Right renal pelvis (tissue), 4 donors: ENCODE measurements around the gene NBPF3. TPM values are rescaled to one million over a fixed set of nuclear protein-coding genes. Genes with fewer than 3 reads are reported as not detected.

Experiments
- DNase-seq, 4 donors: peaks; one replicate each; pipeline ENCODE4 v3.0.0-alpha.2; 2013; ENCODE audit warnings: low read depth in 4 of 4, low spot score in 3 of 4, missing footprints in 1 of 4
- polyA plus RNA-seq, 4 donors: library from polyadenylated mRNA; unstranded; fragments of 120-200 nt; gene quantifications; one replicate each; pipeline ENCODE4 v1.2.1, GENCODE V29; 2013; ENCODE audit not compliant: insufficient read length in 4 of 4

Gene NBPF3
- polyA plus RNA-seq, 4 donors = 12.8 to 24.3 (median 16.8) TPM

DNA sequence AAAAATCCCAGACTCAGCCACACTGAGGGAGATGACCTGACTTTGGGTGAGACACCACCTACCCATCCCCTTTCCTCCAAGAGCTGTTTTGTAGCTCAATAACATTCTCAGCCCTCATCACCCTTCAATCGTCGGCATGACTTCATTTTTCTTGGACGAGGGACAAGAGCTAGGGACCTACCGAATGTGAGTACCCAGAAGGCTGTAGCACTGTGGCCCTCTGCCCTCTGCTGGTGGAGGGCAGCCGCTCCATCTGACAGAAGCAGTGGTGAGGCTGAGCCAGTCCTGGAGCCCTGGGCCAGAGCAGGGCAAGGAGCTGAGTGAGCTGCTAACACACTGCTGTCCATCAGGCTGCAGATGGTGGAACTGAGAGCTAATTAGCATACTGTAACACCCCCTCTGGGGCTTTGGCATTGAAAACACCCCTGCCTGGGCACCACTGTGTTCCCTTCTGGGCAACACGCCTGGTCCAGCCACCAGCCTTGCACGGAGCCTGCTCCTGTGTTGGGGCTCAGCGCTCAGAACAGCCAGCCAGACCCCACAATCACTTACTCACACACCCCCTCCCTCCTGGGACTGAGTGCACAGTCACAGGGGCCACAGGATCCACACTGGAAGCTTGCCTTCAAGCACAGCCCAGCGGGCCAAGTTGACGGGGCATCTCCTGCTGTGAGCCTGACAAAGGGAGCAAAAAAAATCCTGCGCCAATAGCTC, 51.0 kb downstream of the NBPF3 start:
- no peak for DNase-seq

DNA sequence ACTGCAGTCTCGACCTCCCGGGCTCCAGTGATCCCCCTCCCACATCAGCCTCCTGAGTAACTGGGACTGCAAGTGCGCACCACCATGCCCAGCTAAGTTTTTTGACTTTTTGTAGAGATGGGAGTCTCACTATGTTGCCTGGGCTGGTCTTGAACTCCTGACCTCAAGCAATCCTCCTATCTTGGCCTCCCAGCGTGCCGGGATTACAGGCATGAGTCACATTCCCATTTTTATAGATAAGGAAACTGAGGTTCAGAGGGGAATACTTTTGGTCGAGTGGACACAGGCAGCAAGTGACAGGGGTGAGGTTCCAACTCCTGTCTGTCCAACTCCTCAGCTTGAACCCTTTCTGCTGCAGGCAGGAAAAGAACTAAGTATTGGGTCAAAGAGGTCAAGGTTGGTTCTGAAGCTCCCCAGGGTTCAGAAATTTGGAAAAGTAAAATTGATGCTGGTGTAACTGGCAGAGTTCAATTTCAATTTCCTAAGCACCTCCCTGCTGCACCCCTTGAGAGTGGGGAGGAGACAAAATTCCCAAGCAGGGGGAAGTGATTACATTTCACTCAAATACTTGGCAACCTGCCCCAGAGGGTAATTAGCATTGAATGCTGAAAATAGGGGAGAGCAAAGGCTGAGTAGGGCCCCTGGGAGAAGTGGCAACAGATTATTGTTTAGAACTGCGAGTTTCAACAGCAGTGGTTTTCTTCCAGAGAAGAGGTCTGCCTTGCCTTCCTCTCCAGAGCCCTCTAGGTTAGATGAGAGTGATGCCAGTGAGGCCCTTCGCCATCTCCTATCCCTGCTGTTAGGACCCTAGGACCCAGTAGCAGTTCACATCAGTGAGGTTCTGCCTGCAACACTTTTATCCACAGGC, 51.8 kb downstream of the NBPF3 start:
- DNase-seq = peak in 2 of 4 donors; percentile 43 to 44

DNA sequence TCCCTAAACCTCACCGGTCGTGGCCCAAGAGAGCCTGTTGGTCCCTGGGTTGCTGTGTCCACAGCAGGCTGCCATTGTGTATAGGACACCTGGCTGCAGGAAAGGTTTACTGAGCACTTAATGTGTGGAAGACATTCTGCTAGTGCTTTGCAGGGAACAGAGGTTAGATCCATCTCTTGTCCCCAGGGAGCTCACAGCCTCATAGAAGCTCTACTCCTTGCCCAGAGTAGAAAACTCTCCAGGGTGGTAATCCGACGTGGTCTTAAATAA, 52.4 kb downstream of the NBPF3 start:
- no peak for DNase-seq

DNA sequence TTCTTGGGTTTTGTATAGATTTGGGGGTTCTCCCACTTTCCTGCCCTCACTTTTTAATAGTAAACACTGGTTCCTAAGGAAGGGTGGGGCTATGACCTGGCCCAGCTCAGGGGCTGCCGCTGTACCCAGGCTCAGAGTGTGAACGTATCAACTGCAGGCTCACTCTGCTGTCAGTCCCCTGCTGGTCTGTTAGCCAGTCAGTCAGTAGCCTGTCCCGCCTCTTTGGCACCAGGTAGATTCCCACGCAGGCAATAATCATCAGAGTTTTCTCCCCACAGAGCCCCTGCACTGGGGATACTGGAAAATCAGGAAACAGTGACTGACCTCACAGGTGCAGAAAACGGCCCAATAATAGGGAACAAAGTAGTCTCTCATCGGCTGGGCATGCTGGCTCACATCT, 54.3 kb downstream of the NBPF3 start:
- no peak for DNase-seq

DNA sequence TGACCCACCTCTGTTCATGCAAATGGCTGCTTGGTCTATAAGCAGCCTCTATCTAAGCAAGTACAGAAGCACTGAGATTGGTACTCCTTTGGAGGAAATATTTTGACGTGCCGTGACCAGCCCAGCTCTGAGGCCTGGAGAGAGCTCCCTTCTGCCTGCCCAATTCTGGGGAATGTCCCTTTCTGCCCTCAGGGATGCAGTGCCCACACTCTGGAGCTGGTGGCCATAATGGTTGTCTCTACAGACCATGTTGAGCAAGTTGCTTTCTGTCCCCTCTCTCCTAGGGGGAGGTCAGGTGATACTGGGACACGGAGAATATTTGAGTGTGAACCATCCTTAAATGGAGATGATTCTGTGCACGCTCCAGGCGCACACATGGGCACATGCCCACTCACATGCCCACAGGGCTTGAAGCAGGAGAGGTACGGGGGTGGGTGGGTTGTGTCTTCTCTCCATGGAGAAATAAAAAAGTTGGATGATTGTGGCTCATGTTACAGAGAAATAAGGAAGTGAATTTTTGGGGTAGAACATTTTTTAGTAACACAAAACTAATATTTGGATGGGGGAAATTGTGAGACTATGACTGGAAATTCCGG, 55.4 kb downstream of the NBPF3 start:
- DNase-seq = no peak

DNA sequence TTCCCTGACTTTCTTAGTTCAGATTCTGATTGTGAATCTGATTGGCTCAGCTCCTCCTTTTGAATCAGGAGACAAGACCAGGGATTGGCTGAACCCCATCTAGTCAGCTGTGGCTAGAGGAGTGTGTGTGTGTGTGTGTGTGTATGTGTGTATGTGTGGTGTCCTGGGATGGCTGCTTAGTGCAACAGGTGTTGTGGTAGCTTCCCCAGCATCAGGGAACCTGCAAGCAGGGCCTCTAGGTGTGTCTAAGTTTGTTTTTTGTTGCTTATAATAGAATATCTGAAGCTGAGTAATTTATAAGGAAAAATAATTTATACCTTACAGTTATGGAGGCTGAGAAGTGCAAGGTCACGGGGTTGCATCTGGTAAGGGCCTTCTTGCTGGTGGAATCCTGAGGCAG, 56.1 kb downstream of the NBPF3 start:
- no peak for DNase-seq

DNA sequence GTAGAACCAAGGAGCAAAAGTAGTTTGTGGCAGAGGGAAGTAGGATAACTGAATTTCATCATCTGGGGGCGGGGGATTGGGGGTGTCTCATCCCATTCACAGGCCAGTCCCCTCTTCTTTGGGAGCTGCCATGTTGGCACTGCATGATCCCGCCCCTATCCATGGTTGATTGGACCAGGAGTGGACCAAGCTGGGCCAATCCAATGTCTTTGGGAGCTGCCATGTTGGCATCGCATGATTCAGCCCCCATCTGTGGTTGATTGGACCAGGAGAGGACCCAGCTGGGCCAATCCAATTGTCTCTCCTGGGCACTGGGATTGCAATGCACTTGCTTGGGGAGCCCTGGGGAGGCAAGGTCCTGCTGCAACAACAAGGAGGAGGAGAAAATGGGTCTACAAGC, 56.9 kb downstream of the NBPF3 start:
- no peak for DNase-seq

DNA sequence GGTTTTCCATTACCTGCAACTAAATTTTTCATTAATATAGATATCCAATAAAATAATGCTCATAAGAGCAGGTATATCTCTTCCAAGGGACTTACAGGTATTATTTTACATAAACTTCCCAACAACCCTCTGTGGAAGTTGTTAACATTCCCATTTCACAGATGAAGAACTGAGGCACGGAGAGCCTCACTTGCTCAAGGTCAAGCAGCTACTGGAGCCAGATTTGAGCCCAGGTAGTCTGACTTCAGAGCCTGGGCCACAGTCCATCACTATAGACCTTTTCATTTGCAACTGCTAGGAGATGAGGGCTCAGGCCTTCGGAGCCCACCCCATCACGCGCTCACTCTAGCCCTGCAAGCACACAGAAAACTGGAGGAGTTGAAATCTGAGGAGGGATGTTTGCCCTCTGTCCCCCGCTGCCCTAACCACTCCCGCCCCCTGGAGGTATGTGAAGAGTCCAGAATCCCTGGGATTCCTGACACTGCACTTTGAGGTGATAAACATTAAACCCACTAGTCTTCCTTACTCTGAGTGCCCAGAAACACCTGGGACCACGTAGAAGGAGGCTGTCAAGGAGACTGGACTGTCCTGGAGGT, 57.6 kb downstream of the NBPF3 start:
- peak in 2 of 4 donors; percentile 51 to 58 for DNase-seq

DNA sequence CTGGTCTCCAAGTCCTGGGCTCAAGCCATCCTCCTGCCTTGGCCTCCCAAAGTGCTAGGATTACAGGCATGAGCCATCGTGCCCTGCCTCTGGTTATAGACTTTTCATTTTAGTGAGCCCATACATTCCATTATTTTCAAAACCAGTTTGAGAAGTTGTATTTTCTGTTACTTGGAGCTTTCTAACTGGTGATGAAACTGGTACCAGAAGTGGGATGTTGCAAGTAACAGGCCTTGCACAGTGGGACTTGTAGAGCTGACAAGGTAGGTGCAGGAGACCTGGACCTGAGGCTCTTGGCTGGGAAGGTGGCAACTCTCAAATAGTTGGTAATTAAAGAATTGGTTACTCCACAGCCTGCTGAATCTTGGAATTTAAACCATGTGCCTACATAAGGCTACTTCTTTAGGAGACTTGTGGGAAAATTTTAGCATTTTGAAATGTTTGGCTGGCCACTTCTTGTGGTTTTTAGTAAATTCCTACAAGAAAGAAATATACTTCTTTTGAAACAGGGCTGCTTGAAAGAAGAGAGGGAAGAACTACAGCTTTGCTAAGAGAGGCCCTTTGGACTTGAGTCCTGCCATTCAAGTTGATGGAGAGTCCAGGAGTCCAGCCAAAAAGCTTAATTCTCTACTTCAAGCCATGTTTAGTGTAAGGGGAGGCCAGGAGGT, 59.5 kb downstream of the NBPF3 start:
- no peak for DNase-seq

DNA sequence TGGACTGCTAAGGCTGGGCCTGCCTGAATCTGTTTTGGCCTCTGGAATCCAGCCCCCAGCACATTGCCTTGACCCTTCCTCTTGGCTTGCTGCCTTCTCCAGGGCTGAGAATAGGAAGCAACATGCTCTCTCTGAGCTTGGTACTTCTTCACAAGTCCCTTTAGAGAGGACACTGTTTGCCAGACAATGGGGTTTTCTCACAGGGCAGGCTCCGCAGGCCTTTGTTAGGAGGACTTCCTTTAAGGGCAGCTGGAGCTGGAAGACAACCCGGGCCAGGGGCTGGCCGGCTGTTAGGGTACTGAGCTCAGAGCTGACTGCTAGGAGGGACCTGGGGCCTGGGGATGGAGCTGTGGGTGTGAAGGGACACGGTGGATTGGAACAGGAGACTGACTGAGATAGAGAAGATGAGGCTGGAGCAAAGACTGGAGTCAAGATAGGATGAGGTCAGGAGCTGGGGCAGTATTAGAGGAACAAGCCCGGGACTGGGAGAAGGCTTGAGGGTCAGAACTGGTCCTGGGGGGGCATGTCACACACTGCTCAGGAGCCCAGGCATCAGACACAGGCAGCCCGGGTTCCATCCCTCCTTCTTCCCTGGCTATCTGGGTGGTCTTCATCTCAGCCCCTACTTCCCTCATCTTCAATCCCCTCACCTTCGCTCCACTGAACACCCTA, 63.9 kb downstream of the NBPF3 start:
- DNase-seq = no peak

DNA sequence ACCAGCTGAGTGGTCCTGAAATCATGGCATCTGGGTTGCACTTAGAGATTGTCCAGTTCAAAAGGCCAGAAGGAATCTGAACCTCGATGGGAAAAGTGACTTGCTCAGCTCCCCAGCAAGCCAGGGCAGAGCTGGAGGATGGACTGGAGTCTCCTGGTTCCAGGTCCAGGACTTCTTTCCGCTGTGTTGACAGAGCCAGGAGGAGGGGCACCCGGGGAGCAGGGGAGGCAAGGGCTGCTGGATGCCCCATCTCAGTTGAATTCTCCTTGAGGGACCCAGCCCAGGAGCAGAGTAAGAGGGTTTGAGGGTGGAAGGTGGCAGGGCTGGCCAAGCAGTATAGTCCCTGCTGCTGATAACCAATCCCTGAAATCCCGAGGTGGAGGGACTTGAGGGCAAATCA, 66.9 kb downstream of the NBPF3 start:
- DNase-seq = no peak

DNA sequence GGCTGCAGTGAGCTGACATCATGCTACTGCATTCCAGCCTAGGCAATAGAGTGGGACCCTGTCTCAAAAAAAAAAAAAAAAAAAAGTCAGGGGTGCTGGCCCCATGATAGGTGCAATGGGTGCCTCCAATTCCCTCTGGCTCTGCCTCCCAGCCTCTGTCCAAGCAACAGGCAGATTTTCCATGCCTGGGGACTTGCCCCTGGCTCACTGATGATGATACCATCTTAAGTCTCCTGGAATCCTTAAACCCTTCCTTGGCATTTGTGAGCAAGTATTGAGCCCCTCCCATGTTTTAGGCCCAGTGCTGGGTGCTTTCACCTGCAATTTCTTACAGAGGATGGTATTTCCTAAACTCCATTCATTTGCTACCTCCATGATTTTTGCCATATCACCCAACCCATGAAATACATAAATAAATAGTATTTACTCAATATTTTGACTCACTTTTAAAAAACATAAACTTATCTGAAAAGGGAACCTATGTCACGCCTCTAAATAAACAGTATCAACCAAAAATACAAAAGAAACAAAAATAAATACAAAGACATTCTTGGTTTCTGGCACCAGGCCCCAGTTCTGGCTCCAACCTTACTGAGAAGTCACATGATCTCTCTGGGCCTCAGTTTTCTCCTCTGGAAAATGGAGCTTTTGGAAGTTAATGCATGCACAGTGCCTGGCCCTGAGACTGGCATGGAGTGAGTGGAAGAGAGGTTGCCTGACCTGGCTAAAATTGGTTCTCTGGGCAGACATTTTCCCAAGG, 67.8 kb downstream of the NBPF3 start:
- DNase-seq = no peak

DNA sequence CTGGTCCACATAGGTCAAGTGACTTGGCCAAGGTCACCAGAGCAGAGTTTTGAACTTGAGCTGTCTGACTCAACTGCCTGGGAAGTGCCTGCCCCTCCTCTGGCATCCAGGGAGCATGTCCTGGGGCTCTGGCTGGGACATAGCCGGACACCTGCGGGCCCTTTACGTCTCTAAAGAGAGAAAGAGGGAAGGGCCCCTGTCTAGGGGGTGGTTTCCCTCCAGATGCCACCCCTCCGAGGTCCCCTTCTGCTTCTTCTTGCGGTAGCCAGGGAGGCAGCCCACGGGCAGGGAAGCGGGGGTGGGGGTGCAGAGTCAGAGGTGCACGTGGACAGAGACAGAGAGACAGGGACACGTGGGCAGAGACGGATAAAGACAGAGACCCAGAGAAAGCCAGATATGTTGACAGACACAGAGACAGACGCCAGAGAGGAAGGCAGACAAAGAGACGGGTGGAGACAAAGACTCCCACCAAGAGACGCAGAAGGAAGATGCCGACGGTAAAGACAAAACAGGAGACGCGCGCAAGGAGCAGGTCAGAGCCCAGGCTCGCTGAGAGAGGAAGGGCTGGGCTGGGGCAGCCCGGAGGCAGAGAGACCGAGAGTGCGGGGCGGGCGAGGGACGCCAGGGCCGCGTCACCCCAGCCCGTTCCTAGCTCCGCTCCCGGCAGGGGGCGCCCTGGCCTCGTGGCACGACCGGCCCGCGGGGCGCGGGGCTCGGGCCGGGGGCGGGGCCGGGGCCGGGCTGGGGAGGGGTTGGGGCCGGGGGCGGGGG, 68.8 kb downstream of the NBPF3 start:
- DNase-seq = peak in 3 of 4 donors; percentile 40 to 47 (median 45)

DNA sequence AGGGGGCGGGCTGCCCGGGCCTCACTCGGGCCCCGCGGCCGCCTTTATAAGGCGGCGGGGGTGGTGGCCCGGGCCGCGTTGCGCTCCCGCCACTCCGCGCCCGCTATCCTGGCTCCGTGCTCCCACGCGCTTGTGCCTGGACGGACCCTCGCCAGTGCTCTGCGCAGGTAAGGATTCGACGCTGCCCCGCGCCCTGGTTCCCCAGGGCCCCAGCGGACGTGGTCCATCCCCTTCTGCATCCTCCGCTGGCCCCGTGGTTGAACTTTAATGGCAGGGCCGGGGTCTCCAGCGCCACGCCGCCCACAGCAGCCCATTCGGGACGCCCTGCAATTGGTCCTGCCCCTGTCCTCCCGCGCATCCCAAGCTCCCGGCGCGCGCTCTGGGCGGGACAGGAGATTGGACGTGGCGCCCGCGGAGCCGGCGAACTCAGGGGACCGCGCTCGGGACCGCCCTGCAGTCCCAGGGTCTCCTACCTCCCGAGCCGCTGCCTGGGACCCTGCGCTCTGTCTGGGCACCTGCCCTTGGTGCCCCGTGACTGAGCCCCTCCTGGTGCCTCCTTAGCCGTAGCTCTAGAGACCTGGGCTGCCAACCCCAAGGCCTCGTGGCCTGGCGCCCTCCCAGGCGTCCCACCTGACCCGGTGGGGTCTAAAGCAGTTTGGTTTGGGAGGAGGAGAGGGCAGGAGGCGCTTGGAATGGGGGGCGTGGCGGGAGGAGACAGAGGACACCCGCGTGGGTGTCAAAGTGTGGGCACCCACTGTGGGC, 69.6 kb downstream of the NBPF3 start, which contains the start of gene ALPL:
TSS of gene ALPL (plus strand) at position 73 of the 762 bp plus-strand sequence. CDS start 44,659 bp downstream, outside the sequence.
- no peak for DNase-seq

DNA sequence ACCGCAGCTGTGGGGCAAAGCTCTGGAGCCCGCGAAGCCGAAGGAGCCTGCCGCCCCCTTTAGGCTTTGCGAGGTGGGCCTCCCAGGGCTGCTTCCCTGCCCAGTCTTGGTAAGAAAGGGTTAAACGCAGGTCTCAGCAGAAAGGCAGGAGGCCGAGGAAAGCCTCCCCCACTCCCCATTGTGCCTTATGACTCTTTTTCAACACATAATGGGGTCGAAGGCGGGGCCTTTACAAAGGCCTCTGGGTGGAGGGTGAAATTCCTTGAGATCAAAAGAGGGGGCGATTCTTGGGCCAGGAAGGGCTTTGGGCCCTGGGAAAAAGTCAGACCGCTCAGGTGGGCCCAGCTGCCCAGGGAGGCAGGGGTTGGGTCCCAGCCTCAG, 70.2 kb downstream of the NBPF3 start:
- DNase-seq = no peak

DNA sequence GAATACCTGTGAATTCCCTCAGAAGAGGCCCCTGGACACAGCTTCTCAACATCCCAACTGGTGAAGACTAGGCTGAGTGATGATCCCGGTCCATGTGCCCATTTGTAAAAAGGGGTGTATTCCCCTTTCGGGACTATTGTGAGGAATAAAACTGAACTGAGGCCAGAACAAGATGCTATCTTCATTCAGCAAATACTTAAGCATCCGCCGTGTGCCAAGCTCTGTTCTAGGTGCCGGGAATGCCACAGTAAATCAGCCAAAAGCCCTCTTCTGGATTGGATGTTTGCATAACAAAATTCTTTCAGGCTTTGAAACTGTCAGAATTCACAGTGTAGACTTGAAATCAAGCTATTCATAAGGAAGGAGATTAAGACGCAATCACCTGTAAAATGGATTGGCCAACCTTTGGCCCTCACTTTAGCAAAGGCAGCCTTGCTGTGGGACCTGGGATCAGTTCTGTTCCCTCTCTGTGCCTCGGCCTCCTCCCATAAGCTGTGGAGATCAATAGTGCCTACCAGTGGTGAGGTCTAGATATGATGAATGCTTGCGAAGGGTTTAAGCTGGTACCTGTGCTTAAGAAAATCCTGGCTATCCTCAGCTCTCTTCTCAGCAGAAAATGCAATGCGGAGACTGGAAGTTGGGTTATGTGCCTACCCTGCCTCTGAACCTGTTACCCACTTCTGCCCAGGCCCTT, 71.1 kb downstream of the NBPF3 start:
- DNase-seq = no peak
